Measurements from ENCODE around the gene HOXC6.

DNA sequence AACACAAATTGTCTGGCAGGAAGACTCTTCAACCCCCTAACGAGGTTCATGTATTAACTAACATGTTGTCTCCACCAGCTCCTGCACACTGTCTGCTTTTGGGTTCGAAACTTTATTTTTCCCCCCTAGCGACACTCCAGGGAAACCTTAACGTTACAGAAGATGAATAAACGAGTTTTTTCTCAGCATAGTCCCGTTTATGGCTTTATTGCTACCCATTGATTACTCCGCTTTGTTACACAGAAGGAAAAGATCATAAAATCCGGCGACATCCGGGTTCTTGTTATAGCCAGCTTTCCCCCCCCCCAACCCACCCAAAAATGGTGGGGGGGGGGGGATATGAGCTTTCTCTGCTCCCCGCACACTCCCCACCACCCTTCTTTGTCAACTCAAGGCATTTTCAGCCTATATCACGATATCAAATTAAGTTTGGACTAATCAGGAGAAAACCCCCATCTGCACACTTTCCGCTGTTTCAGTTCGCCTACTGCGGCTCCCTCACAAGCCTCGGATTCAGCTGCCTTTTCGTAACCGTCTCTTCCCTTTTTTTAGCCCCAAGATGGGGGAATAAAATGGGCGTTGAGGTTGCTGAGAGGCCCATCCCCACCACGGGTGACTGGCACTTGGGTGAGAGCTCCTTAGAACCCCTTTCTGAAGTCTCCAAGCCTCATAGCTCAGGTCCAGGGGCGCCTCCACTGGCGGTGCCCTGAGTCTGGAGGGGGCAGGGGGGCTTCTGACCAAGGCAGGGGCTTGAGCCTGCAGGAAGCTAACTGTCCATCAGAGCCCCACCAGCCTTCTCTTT, 1.4 kb upstream of the HOXC6 start:
- TF ChIP-seq, protein P1, sequence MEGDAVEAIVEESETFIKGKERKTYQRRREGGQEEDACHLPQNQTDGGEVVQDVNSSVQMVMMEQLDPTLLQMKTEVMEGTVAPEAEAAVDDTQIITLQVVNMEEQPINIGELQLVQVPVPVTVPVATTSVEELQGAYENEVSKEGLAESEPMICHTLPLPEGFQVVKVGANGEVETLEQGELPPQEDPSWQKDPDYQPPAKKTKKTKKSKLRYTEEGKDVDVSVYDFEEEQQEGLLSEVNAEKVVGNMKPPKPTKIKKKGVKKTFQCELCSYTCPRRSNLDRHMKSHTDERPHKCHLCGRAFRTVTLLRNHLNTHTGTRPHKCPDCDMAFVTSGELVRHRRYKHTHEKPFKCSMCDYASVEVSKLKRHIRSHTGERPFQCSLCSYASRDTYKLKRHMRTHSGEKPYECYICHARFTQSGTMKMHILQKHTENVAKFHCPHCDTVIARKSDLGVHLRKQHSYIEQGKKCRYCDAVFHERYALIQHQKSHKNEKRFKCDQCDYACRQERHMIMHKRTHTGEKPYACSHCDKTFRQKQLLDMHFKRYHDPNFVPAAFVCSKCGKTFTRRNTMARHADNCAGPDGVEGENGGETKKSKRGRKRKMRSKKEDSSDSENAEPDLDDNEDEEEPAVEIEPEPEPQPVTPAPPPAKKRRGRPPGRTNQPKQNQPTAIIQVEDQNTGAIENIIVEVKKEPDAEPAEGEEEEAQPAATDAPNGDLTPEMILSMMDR (conservative IDR thresholded peaks at IDR 0.05; ENCODE audit: low read length): no peak
- TF ChIP-seq EZH2phosphoT487 (IDR thresholded peaks at IDR 0.05; ENCODE audit: borderline replicate concordance): no peak

Measured in Loucy (cell line).